ENCODE results near the gene COL6A1.

COL6A1 gene

GRCh38 chr21:45982758-45983648 is 1.4 kb downstream of the COL6A1 start:
- no peak for DNase-seq (ENCODE audit: low read depth, low spot score)

DNA sequence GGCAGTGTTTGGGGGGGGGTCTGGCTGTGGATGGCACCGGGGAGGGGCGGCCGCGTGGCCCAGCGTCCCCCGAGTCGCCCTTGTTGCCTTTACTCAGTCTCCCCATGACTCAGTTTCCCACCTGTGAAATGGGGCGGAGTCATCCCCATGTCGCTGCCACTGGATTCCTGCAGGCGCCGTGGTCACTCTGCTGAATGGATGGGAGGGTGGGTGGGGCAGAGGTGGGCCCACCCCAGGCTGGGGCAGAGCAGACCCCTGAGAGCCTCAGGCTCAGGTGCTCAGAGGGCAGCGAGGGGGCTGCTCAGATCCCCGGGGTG is 2.0 kb downstream of the COL6A1 start:
- DNase-seq (ENCODE audit: low read depth, low spot score) = no peak

GRCh38 chr21:45983981-45984551 is 2.5 kb downstream of the COL6A1 start:
- no peak for DNase-seq (ENCODE audit: low read depth, low spot score)

- DNase-seq (ENCODE audit: low read depth, low spot score) = no peak
Observed at GRCh38 chr21:45984584-45985095, 3.1 kb downstream of the COL6A1 start.

- no peak for DNase-seq (ENCODE audit: low read depth, low spot score)
Observed at GRCh38 chr21:45985471-45986315, 4.1 kb downstream of the COL6A1 start.

- DNase-seq (ENCODE audit: low read depth, low spot score) = no peak
Observed at GRCh38 chr21:45986316-45987051, 4.9 kb downstream of the COL6A1 start.

- no peak for DNase-seq (ENCODE audit: low read depth, low spot score)
Observed at GRCh38 chr21:45987121-45987711, 5.6 kb downstream of the COL6A1 start.

- DNase-seq (ENCODE audit: low read depth, low spot score) = no peak
Observed at GRCh38 chr21:45988366-45989347, 7.1 kb downstream of the COL6A1 start.

- DNase-seq (ENCODE audit: low read depth, low spot score) = no peak
Observed at GRCh38 chr21:45989355-45990048, 7.9 kb downstream of the COL6A1 start.

- DNase-seq (ENCODE audit: low read depth, low spot score) = no peak
Observed at GRCh38 chr21:45990049-45990711, 8.6 kb downstream of the COL6A1 start.

DNA sequence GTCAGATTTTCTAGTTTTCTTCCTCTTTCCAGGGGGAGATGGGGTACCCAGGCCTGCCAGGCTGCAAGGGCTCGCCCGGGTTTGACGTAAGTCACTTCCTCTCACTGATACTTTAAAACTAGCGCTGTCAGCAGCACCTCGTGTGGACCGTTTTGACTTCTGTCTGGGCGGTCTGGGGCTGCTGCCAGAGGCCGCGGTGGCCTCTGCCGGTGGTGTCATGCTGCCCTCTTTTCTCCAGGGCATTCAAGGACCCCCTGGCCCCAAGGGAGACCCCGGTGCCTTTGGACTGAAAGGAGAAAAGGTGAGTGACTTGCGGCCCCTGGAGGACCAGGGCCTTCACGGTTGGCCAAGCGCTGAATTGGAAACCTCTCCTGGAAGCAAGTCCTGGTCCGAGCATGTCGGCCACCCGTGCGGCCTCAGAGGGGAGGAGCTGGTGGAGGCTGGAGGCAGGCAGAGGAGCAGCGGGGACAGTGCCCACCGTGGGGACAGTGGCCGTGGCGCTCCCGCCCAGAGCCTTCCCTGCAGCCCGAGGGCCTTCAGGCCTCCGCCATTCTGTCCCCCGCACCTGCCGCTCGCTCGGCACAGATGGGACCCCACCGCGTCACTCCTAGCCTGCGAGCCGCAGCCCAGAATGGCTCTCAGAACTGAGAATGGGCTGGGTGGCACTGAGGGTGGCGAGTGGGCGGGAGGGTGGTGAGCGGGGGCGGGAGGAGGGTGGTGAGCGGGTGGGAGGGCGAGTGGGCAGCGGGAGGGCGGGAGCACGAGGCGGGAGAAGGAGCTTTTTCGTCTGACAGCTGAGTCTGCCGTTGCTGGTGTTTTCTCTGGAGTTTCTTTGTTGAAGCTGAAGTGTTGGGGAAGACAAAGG is 9.4 kb downstream of the COL6A1 start:
- DNase-seq (ENCODE audit: low read depth, low spot score) = no peak

- no peak for DNase-seq (ENCODE audit: low read depth, low spot score)
Observed at GRCh38 chr21:45991606-45992300, 10.2 kb downstream of the COL6A1 start.

- DNase-seq (ENCODE audit: low read depth, low spot score) = no peak
Observed at GRCh38 chr21:45992301-45993209, 11.0 kb downstream of the COL6A1 start.

DNA sequence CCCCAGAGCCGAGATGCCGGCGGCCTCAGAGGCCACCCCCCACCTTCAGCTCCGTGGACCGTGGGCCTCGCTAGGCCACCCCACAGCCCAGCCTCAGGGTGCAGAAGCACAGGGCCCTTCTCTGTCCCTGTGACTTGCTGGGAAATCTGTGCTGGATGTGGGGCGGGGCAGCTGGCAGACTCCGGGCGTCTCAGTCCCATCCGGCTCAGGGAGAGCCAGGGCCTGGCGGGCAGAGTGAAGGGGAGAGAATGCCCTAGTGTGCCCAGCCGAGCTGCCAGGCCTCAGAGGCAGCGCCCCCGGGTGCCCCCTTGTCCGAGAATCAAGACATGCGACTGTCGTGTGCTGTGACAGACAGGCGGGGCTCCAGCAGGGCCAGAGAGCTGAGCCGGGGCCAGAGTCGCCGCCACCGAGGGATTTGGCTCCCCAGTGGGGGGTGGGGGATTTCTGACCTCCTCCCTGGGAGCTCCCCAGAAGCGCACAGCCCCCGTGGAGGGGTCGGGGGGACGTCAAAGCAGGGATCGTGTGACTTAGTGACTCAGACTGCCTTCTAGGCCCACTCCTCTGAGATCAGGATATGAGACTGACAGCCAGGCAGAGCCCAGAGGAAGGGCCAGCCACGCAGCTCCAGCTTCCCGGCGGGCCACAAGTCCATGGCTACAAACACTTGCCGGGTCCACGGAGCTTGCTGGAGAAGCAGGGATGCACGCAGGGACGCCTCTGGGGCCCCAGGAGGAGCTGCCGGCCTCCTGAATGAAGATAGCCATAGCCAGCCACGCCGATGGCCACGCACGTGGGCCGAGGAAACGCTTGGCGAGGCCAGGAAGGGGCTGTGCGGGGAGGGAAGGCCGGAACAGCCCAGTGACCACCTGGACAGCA is 11.9 kb downstream of the COL6A1 start:
- DNase-seq (ENCODE audit: low read depth, low spot score) = no peak

GRCh38 chr21:45994086-45994661 is 12.6 kb downstream of the COL6A1 start:
- no peak for DNase-seq (ENCODE audit: low read depth, low spot score)
